H54 (cell line): Measurements from ENCODE around the gene PI4KA.

ENCODE experiments used
- DNase-seq: peaks from one replicate; pipeline ENCODE4 v3.0.0; 2011; ENCODE audit warnings: low spot score, mixed read lengths; ENCODE audit not compliant: insufficient read length
- FAIRE-seq: peaks from 3 replicates; lab custom pipeline; 2011; peaks lifted over from hg19 to GRCh38; lab: Jason Lieb, UNC
- POLR2A ChIP-seq: IDR thresholded peaks from 2 replicates; pipeline ENCODE4 v1.6.1; 2011; ENCODE audit warnings: low read depth, mild to moderate bottlenecking, low read length

The PI4KA gene

GRCh38 chr22:20868025-20868962 is 9.7 kb upstream of the PI4KA start:
- TF ChIP-seq POLR2A: no peak
- no peak for FAIRE-seq

GRCh38 chr22:20867179-20868024 is 8.8 kb upstream of the PI4KA start:
- DNase-seq: no peak
- FAIRE-seq: no peak
- no peak for TF ChIP-seq POLR2A

More at GRCh38 chr22:20868025-20868962, 9.7 kb upstream of the PI4KA start:
- no peak for DNase-seq

GRCh38 chr22:20866736-20867135 is 8.1 kb upstream of the PI4KA start:
- TF ChIP-seq POLR2A: no peak
- FAIRE-seq (no peak), DNase-seq (no peak)

- TF ChIP-seq POLR2A: no peak
- FAIRE-seq: no peak
- no peak for DNase-seq
These were observed 7.3 kb upstream of the PI4KA start for GRCh38 chr22:20865875-20866445.

- DNase-seq (no peak), FAIRE-seq (no peak)
- no peak for TF ChIP-seq POLR2A
These were observed 6.7 kb upstream of the PI4KA start for GRCh38 chr22:20865331-20865730.

GRCh38 chr22:20864186-20864908 is 5.7 kb upstream of the PI4KA start:
- FAIRE-seq: no peak
- DNase-seq: no peak
- no peak for TF ChIP-seq POLR2A

GRCh38 chr22:20863366-20863765 is 4.8 kb upstream of the PI4KA start:
- no peak for TF ChIP-seq POLR2A
- DNase-seq (no peak), FAIRE-seq (no peak)

- TF ChIP-seq POLR2A: no peak
- DNase-seq (no peak), FAIRE-seq (no peak)
These were observed 3.9 kb upstream of the PI4KA start for GRCh38 chr22:20862540-20862939.

GRCh38 chr22:20859615-20860014 is 1.0 kb upstream of the PI4KA start:
- no peak for TF ChIP-seq POLR2A
- DNase-seq: no peak
- FAIRE-seq: no peak

GRCh38 chr22:20857838-20858614 is 585 bp downstream of the PI4KA start:
- peak; percentile 52 for DNase-seq
- FAIRE-seq: no peak
- TF ChIP-seq POLR2A: no peak

GRCh38 chr22:20857247-20857643 is 1.4 kb downstream of the PI4KA start:
- FAIRE-seq (no peak), DNase-seq (no peak)
- no peak for TF ChIP-seq POLR2A

GRCh38 chr22:20853236-20853660 is 5.4 kb downstream of the PI4KA start:
- DNase-seq (no peak), FAIRE-seq (no peak)
- no peak for TF ChIP-seq POLR2A
